GM18511 (cell line): ENCODE data around the gene STK24.

Source experiments
- ATAC-seq: cut with Tn5 transposase; IDR thresholded peaks from one replicate; pipeline ENCODE4 v1.9.1; 2021; ENCODE audit warnings: mild to moderate bottlenecking, moderate library complexity; ENCODE audit not compliant: unreplicated experiment

Gene STK24

GRCh38 chr13:98535501-98536354 lies 41.2 kb downstream of the STK24 start:
- ATAC-seq: no peak

- no peak for ATAC-seq
Observed at GRCh38 chr13:98534821-98535220, 42.1 kb downstream of the STK24 start.

- no peak for ATAC-seq
Observed at GRCh38 chr13:98533912-98534311, 43.0 kb downstream of the STK24 start.

GRCh38 chr13:98532254-98532653 lies 44.7 kb downstream of the STK24 start:
- no peak for ATAC-seq

GRCh38 chr13:98530217-98530616 lies 46.7 kb downstream of the STK24 start:
- ATAC-seq: no peak

GRCh38 chr13:98529171-98529570 lies 47.7 kb downstream of the STK24 start:
- no peak for ATAC-seq

- no peak for ATAC-seq
Observed at GRCh38 chr13:98528663-98529064, 48.2 kb downstream of the STK24 start.

- no peak for ATAC-seq
Observed at GRCh38 chr13:98527526-98527925, 49.4 kb downstream of the STK24 start.

- ATAC-seq: no peak
Observed at GRCh38 chr13:98526182-98526512, 50.8 kb downstream of the STK24 start.

- no peak for ATAC-seq
Observed at GRCh38 chr13:98525456-98526181, 51.3 kb downstream of the STK24 start.

GRCh38 chr13:98524793-98525192 lies 52.1 kb downstream of the STK24 start:
- ATAC-seq: no peak

- no peak for ATAC-seq
Observed at GRCh38 chr13:98524391-98524790, 52.5 kb downstream of the STK24 start.

- ATAC-seq: peak; percentile 55
Observed at GRCh38 chr13:98523455-98524102, 53.3 kb downstream of the STK24 start.

- no peak for ATAC-seq
Observed at GRCh38 chr13:98522371-98522770, 54.5 kb downstream of the STK24 start.

GRCh38 chr13:98521461-98522247 lies 55.3 kb downstream of the STK24 start:
- ATAC-seq: no peak

GRCh38 chr13:98520674-98521449 lies 56.0 kb downstream of the STK24 start:
- ATAC-seq: no peak

GRCh38 chr13:98519976-98520375 lies 56.9 kb downstream of the STK24 start:
- ATAC-seq: no peak

- peak; percentile 48 for ATAC-seq
Observed at GRCh38 chr13:98517576-98518310, 59.2 kb downstream of the STK24 start.

GRCh38 chr13:98515818-98516465 lies 61.0 kb downstream of the STK24 start:
- ATAC-seq: no peak
